HG03025 (cell line): Measurements from ENCODE around the gene FANK1.

Source experiments
- ATAC-seq: cut with Tn5 transposase; IDR thresholded peaks from one replicate; pipeline ENCODE4 v1.9.1; 2021; ENCODE audit warnings: mild to moderate bottlenecking, moderate library complexity; ENCODE audit not compliant: unreplicated experiment, low FRiP score

FANK1 gene, protein sequence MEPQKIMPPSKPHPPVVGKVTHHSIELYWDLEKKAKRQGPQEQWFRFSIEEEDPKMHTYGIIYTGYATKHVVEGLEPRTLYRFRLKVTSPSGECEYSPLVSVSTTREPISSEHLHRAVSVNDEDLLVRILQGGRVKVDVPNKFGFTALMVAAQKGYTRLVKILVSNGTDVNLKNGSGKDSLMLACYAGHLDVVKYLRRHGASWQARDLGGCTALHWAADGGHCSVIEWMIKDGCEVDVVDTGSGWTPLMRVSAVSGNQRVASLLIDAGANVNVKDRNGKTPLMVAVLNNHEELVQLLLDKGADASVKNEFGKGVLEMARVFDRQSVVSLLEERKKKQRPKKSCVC

GRCh38 chr10:125896088-125896934 lies at the start of gene FANK1:
Gene FANK1, plus strand, starts transcription at chr10:125896564. Its CDS starts 79 bp downstream, at chr10:125896643.
- ATAC-seq: peak; percentile 92

GRCh38 chr10:125846894-125847293 lies 49.5 kb upstream of the FANK1 start:
- no peak for ATAC-seq

- ATAC-seq: no peak
Observed at GRCh38 chr10:125848371-125848770, 48.0 kb upstream of the FANK1 start.

DNA sequence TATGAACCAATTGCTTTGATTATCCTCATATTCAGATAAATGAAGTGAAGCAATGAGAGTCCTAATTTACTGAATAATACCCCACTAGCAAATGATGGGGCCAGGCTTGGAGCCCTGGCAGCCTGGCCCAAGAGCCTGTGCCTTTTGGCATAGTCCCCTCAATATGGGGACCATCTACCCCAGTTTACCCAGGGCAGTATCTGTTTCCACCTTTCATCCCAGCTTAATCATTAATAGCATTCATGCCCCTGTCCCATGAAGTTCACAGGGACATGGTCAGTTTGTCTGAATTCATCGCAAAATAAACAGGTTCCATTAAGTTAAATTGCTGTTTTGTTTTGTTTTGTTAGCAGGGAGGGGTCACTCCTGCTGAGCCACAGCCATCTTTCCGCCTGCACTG lies 47.5 kb upstream of the FANK1 start:
- no peak for ATAC-seq

GRCh38 chr10:125849448-125849847 lies 46.9 kb upstream of the FANK1 start:
- no peak for ATAC-seq

DNA sequence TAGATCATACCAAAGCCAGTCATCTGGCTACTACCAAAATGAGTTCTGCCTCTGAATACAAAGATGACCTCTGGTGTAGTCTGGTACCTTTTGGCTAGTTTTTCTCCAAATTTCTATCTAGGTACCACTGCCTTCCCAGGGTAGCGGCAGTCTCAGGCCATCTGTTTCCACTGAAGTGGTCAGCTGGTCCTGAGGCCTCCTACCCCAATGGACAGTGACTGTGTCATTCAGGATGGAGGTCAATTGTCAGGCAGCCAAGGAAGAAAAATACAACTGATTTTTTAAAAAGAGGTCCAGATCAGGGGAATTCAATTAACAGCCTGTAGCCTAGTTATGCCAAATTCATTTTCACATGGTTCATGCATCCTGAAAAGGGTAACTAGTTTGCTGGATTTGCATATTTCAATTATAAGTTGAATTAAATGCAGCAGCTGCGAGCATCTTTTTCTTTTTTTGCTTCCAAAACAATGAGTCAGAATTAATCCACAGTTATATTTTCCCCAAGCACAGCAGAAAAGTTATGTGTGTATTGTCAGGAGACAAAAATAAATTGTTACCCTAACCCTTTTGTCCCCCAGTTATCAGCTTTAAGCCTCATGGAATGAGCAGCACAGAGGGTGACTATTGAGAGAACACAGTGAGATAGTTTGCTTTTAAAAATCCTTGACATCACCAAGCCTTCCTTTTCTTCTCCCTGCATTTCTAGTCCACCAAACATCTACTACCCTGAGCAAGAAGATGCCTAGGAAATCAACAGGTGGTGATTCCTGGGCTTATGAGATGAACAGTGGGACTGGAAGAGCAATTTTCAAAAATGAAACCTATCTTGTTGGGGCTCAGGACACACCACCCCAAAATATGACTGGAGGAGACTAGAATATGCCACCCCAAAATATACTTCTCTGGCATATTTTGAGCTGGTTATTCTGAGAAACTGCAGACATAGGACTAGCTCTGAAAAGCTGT lies 45.3 kb upstream of the FANK1 start:
- no peak for ATAC-seq

DNA sequence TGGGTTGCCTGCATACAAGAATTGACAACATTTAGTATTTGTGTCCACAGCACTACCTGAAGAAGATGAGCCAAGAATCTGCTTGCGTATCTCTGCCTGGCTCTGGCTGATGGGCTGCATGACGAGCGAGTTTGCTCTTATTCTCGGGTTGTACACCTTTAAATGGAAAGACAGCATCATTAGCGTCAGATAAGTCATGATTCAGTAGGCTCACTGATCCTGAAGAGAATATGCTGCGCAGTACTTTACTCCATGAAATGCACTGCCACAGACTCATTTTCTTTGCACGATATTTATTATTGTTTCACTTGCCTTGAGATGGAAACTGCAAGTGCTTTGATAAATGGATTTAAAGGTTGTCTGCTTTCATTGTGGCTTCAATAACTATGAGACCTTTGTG lies 43.9 kb upstream of the FANK1 start:
- ATAC-seq: no peak

DNA sequence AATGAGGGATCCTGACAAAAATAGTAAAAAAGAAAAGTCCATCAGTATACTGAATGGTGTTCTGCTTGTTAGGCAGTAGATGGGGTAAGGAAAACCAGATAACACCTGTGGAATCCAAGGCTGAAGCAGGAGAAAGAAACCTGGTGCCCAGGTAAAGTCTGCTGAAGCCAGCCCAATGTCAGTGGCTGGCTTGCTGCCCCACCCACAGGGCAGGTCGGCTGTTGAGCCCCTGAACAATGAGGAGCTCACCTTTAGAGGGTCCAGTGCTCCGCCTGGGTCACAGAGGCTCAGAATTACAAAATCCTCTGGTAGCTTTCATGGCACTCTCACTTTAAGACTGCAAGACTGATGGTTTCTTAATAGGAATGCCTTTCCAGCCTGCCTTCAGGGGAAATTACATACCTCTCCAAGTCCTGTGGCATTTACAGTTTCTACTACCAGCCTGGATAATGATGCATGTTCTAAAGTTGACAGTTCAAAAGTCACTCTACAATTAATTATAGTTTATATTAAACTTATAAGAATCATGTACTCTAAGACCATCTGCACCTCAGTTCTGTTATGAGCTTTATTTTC lies 39.1 kb upstream of the FANK1 start:
- ATAC-seq: no peak

GRCh38 chr10:125859128-125859817 lies 37.1 kb upstream of the FANK1 start:
- ATAC-seq: no peak

- no peak for ATAC-seq
Observed at GRCh38 chr10:125865120-125865519, 31.2 kb upstream of the FANK1 start.

- ATAC-seq: no peak
Observed at GRCh38 chr10:125866421-125867029, 29.8 kb upstream of the FANK1 start.

DNA sequence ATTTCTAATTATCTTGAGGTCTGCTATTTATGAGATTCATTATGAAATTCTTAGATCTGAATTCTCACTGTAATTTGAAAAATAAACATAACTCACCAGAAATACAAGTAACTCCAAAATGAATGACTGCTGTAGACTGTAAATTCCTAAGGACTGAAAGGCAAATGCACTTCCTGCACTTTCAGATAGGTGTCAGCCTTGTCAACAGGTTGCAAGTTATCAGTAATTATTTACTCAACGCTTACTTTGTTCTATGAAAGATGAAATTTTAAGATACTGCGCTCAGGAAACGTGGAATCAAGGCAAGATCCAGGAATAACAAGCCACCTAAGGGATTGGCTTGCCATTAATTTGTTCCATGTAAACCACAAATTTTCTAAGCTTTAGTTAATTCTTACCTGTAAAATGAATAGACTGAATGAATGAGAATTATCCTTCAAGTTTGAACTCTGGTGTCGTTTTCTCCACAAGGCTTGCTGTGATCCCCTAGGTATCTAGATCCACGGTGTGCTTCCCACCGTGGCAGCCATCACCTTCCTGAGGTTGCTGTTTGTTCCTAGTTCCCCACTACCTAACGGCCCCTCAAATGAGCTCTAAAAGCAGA lies 27.9 kb upstream of the FANK1 start:
- no peak for ATAC-seq

DNA sequence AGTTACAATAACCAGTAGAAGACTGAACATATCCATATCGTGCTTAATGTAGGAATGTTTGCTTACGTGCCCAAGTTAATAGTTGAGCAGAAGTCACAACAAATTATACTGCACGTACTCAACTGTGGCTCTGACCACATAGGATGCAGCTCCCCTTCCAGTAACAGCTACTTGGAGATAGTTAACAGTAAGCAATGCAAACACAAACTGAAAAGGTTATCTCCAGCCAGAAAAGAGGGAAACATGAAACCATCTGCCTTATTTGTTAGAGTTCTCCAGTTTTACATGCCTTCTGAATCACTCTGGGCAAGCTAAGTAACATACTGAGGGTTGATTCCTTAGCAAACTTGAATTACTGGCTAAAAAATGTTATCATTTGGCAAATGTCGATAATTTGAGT lies 25.0 kb upstream of the FANK1 start:
- no peak for ATAC-seq

- no peak for ATAC-seq
Observed at GRCh38 chr10:125878957-125879835, 17.2 kb upstream of the FANK1 start.

DNA sequence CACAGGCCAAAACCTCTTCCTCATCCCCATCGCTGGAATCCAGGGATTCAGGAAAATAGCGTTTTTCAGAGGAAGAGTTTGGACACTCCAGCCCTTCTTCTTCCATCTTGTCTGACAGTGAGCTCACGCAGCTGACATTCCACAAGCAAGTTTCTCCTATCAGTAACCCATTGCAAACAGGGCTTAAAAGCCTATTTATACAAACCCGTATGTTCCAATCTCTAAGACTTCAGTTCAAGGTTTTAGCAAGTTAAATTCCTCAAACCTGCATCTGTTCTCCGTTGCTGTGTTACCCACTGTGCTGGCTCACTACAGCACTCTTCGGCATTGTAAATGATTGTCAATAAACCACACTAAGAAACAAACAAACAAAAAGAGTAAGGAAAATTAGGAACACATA lies 15.6 kb upstream of the FANK1 start:
- no peak for ATAC-seq

DNA sequence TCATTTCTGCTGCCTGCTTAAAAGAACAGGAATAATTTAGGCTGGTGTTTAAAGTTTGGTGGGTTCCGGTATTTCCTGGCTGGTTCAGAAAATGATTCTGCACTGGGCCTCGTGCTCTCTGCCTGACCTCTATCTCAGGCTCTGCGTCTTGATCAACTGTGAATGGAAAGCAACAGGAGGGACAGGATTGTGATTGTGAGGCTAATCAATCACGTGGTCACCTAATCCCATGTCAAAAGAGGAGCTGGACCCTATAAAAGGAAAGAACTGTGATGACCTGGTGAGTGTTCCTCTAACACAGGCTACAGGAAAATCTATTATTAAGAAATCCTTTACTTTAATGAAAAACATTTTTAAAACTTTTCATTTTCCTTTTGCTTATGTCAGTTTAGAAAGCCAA lies 15.2 kb upstream of the FANK1 start, which contains the start of gene DHX32:
Gene DHX32, minus strand, starts transcription at position 101 of the 400 bp plus-strand sequence. CDS start 468 bp downstream, outside the sequence.
- no peak for ATAC-seq

DNA sequence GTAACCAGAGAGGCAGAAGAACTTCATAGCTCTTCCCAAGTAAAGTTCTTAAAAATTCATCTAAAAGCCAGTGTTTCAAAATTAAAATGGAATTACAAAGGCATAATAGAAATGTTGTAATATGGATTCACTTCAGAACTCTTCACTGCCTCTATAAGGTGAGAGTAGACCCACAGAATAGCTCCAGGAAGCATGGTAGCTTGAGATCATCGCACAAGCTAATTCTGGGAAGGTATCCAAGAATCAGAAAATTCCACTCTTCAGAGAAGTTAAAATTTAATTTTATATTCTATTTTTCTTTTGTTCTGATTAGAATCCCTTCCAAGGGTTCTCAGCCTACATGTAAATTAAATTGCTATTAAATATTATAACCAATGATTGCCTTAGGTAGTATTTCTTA lies 13.8 kb upstream of the FANK1 start:
- no peak for ATAC-seq

GRCh38 chr10:125883211-125883610 lies 13.2 kb upstream of the FANK1 start:
- ATAC-seq: no peak
